ENCODE measurements around the gene VWA3B.

DNA sequence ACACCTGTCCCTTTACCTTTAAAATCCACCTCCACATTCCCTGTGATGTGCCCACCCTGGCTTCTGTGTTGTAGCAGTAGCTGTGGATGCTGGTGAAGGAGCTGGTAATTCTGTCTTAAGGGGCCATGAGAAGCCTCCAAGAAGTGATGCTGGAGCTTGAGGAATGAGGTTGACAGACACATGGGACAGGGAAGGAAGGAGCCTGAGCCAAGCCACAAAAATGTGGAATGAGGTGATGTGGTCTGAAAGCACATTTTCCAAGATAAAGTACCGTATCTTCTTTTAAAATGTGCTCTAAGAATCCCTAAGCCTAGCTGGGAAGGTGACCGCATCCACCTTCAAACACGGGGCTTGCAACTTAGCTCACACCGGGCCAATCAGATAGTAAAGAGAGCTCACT lies 31.2 kb downstream of the VWA3B start:
- TF ChIP-seq, protein P1, sequence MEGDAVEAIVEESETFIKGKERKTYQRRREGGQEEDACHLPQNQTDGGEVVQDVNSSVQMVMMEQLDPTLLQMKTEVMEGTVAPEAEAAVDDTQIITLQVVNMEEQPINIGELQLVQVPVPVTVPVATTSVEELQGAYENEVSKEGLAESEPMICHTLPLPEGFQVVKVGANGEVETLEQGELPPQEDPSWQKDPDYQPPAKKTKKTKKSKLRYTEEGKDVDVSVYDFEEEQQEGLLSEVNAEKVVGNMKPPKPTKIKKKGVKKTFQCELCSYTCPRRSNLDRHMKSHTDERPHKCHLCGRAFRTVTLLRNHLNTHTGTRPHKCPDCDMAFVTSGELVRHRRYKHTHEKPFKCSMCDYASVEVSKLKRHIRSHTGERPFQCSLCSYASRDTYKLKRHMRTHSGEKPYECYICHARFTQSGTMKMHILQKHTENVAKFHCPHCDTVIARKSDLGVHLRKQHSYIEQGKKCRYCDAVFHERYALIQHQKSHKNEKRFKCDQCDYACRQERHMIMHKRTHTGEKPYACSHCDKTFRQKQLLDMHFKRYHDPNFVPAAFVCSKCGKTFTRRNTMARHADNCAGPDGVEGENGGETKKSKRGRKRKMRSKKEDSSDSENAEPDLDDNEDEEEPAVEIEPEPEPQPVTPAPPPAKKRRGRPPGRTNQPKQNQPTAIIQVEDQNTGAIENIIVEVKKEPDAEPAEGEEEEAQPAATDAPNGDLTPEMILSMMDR (IDR thresholded peaks at IDR 0.05) = no peak
- no peak for TF ChIP-seq POLR2A (IDR thresholded peaks at IDR 0.05)
